ENCODE results near the gene PTPN20.
"Not testable (repeated sequence)": the region's sequence is repeated elsewhere in the genome, so short reads cannot be mapped to it uniquely, and the experiment has no call there.

Gene PTPN20

DNA sequence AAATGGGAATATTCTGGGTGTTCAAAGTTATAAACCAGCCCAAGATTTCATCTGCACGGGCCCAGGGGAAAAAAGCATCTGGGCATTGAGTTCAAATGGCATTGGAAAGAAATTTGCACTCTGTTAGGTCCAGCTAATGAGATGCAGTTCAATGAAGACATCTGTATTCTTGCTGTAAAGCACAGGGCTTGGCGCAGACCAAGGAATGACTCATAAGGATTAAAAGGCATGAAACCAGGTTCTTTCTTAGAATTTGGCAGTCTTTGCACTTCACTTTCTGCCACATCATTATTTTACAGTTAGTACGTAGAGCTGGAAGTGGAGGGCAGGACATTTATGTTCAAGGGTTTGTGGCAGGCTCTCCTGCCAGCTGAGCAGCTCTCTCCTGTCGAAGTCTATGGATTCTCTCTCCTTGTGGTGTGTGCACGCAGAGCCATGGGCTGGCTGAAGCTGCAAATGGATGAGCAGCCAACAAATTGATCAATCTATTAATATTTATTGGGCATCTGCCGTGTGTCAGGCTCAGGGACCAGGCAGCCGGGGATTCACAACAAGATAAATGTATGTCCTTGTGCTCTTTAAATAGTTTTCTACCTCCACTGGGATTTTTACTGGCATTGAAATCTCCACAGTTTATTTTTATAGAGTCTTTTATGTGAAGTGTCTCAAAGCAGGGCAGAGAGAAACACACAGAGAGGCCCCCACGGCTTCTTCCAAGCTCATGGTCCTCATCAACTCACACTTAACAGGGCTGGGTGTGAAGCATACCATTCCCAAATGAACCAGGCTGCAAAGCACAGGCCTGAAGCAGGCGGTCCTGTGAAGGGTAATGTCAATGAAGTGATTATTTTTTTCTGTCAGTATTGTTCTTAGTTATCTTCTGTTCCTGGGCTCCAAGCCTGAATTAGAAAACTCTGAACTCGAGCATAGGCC is 3.8 kb upstream of the PTPN20 start:
- not testable (repeated sequence) for H3K4me3 ChIP-seq (ENCODE audit: low read length); H3K9ac ChIP-seq (ENCODE audit: low read length); H3K27me3 ChIP-seq (ENCODE audit: control insufficient read depth, insufficient read depth, low read length); H3K9me3 ChIP-seq (ENCODE audit: control insufficient read depth, low read length); H3K4me1 ChIP-seq (ENCODE audit: control insufficient read depth, insufficient read depth, low read length); H3K36me3 ChIP-seq (ENCODE audit: control insufficient read depth, insufficient read depth, low read length)

- not testable (repeated sequence) for H3K9ac ChIP-seq (ENCODE audit: low read length); H3K27me3 ChIP-seq (ENCODE audit: control insufficient read depth, insufficient read depth, low read length); H3K36me3 ChIP-seq (ENCODE audit: control insufficient read depth, insufficient read depth, low read length); H3K9me3 ChIP-seq (ENCODE audit: control insufficient read depth, low read length); H3K4me1 ChIP-seq (ENCODE audit: control insufficient read depth, insufficient read depth, low read length); H3K4me3 ChIP-seq (ENCODE audit: low read length)
Measured at GRCh38 chr10:46922498-46922897, 11.3 kb downstream of the PTPN20 start.

DNA sequence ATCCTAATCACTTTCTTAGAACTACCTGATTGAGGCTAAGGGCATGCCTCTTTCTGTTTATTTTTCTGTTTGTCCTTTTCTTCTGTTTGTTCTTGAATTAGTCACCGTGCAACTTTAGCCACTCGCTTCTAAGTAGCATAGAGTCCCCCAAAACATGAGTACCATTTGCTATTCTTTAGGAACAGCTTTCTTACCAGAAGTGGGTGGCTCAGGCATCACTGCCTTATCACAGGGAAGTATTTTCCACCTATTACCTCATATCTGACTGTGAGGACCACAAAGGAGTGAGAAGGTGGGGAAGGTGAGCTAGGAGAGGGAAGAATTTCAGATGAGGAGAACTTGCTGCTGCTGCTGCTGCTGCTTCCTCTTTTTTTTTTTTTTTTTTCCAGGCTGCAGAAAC is 13.9 kb downstream of the PTPN20 start:
- not testable (repeated sequence) for H3K36me3 ChIP-seq (ENCODE audit: control insufficient read depth, insufficient read depth, low read length); H3K27me3 ChIP-seq (ENCODE audit: control insufficient read depth, insufficient read depth, low read length); H3K9ac ChIP-seq (ENCODE audit: low read length); H3K4me1 ChIP-seq (ENCODE audit: control insufficient read depth, insufficient read depth, low read length); H3K4me3 ChIP-seq (ENCODE audit: low read length); H3K9me3 ChIP-seq (ENCODE audit: control insufficient read depth, low read length)

DNA sequence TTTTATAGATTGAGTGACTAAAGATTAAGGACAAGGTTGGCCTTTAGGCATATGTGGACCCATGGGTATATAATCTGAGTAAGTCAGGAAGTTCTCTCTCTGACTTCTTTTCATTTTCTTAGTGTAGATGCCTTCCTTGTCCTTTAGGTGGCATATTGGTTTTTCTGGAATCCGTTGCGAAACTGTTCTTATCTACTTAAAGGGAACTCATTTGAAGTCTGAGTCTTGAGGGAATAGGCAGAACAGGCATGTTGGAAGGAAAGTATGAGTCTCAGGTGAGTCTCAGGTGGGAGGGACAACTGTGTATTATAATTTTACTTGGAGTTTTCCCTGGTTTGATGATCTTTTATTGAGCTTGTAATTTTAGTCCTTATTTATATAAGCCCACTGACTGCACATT is 14.6 kb downstream of the PTPN20 start:
- not testable (repeated sequence) for H3K27me3 ChIP-seq (ENCODE audit: control insufficient read depth, insufficient read depth, low read length); H3K36me3 ChIP-seq (ENCODE audit: control insufficient read depth, insufficient read depth, low read length); H3K4me1 ChIP-seq (ENCODE audit: control insufficient read depth, insufficient read depth, low read length); H3K9me3 ChIP-seq (ENCODE audit: control insufficient read depth, low read length); H3K4me3 ChIP-seq (ENCODE audit: low read length); H3K9ac ChIP-seq (ENCODE audit: low read length)

DNA sequence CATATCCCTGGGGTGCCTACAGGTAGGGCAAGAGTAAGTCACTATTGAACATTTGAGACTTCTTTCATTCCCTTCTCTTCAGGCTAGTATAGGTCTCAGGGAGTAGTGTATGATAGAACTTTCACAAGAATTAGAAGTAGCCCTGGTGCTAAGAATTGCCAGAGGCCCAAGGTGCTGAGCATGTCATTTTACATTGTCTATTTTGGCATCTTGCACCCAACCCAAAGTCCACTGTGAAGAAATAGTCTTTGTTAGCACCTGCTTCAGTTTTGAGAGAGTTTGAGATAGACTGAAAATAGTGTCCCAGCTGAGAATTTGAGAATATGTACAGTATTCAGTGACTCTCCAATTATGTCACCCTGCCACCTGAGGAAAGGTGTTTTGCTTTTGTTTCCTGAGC is 17.6 kb downstream of the PTPN20 start:
- H3K4me1 ChIP-seq (ENCODE audit: control insufficient read depth, insufficient read depth, low read length); H3K9ac ChIP-seq (ENCODE audit: low read length); H3K9me3 ChIP-seq (ENCODE audit: control insufficient read depth, low read length); H3K27me3 ChIP-seq (ENCODE audit: control insufficient read depth, insufficient read depth, low read length); H3K36me3 ChIP-seq (ENCODE audit: control insufficient read depth, insufficient read depth, low read length); H3K4me3 ChIP-seq (ENCODE audit: low read length): not testable (repeated sequence)

DNA sequence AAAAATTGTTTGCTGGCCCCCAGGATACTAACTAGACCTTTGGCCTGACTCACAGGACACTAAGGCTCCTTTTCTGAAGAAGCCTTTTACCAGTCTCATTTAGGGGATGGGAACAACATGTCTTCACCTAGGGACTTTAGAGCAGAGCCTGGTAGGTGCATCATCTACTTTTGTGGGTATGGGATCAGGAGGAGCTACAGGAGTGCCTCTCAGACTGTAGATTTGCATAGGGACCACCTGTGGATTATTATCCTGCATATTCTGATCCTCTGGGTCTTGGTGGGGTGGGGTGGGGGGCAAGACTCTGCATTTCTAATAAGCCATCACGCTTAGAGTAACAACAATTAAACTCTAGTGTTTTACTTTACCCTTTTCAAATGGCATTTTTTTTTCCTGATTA is 21.2 kb downstream of the PTPN20 start:
- not testable (repeated sequence) for H3K4me3 ChIP-seq (ENCODE audit: low read length); H3K36me3 ChIP-seq (ENCODE audit: control insufficient read depth, insufficient read depth, low read length); H3K4me1 ChIP-seq (ENCODE audit: control insufficient read depth, insufficient read depth, low read length); H3K27me3 ChIP-seq (ENCODE audit: control insufficient read depth, insufficient read depth, low read length); H3K9ac ChIP-seq (ENCODE audit: low read length); H3K9me3 ChIP-seq (ENCODE audit: control insufficient read depth, low read length)

DNA sequence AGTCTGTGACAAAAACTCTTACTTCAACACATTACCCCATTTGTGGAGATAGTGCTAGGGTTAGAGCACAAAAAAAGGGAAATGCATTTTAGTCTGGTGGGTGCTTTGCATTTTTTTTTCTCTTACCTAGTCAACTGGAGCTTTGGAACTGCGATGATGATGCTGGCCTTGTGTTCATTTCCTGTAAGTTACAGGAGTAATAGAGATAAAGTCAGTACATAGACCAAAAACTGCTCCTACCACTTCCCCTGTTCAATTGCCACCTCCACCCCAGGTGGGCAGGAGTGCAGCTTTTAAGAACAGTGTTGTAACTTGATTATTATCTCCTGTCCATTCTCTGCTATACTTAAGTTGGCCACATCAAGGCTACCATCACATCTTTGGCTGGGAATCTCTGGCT is 29.9 kb downstream of the PTPN20 start:
- not testable (repeated sequence) for H3K9me3 ChIP-seq (ENCODE audit: control insufficient read depth, low read length); H3K4me3 ChIP-seq (ENCODE audit: low read length); H3K9ac ChIP-seq (ENCODE audit: low read length); H3K27me3 ChIP-seq (ENCODE audit: control insufficient read depth, insufficient read depth, low read length); H3K4me1 ChIP-seq (ENCODE audit: control insufficient read depth, insufficient read depth, low read length); H3K36me3 ChIP-seq (ENCODE audit: control insufficient read depth, insufficient read depth, low read length)

GRCh38 chr10:46948687-46949518 is 37.7 kb downstream of the PTPN20 start:
- not testable (repeated sequence) for H3K9ac ChIP-seq (ENCODE audit: low read length); H3K9me3 ChIP-seq (ENCODE audit: control insufficient read depth, low read length); H3K27me3 ChIP-seq (ENCODE audit: control insufficient read depth, insufficient read depth, low read length); H3K36me3 ChIP-seq (ENCODE audit: control insufficient read depth, insufficient read depth, low read length); H3K4me1 ChIP-seq (ENCODE audit: control insufficient read depth, insufficient read depth, low read length); H3K4me3 ChIP-seq (ENCODE audit: low read length)

GRCh38 chr10:46952540-46952939 is 41.3 kb downstream of the PTPN20 start:
- H3K9me3 ChIP-seq (ENCODE audit: control insufficient read depth, low read length); H3K4me1 ChIP-seq (ENCODE audit: control insufficient read depth, insufficient read depth, low read length); H3K4me3 ChIP-seq (ENCODE audit: low read length); H3K27me3 ChIP-seq (ENCODE audit: control insufficient read depth, insufficient read depth, low read length); H3K36me3 ChIP-seq (ENCODE audit: control insufficient read depth, insufficient read depth, low read length); H3K9ac ChIP-seq (ENCODE audit: low read length): not testable (repeated sequence)

DNA sequence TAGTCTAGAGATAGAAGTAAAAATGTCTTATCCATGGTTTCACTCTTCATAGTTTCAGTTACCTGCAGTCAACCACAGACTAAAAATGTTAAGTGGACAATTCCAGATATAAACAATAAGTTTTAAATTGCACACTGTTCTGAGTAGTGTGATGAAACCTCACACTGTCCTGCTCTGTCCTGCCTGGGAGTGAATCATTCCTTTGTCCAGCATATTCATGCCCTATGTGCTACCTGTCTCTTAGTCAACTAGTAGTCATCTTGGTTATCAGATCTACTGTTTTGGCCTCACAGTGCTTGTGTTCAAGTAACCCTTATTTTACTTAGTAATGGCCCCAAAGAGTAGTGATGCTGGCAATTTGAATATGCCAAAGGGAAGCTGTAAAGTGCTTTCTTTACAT is 49.5 kb downstream of the PTPN20 start:
- H3K4me3 ChIP-seq (ENCODE audit: low read length): not testable (repeated sequence)

GRCh38 chr10:46963356-46963755 is 52.1 kb downstream of the PTPN20 start:
- H3K27me3 ChIP-seq (ENCODE audit: control insufficient read depth, insufficient read depth, low read length): not testable (repeated sequence)

More for the DNA sequence above, 49.5 kb downstream of the PTPN20 start:
- H3K4me1 ChIP-seq (ENCODE audit: control insufficient read depth, insufficient read depth, low read length); H3K36me3 ChIP-seq (ENCODE audit: control insufficient read depth, insufficient read depth, low read length); H3K9ac ChIP-seq (ENCODE audit: low read length); H3K27me3 ChIP-seq (ENCODE audit: control insufficient read depth, insufficient read depth, low read length); H3K9me3 ChIP-seq (ENCODE audit: control insufficient read depth, low read length): not testable (repeated sequence)

DNA sequence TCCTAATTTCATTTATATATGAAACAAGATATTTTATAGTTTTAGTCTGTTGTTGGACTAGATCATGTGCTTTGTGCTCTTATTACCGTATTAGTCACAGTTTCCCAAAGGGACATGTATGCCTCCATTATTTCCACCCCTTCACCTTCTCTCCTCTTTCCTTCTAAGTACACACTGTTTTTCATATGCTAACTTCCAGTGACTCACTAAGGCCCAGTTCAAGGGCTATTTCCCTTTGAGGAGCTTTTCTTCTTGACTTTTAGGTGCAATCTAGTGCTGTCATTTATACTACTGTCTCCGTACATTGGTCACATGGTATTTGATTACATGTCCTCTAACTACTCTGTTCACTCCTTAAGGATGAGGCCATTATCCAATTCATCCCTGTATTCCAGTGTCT is 55.8 kb downstream of the PTPN20 start:
- not testable (repeated sequence) for H3K27me3 ChIP-seq (ENCODE audit: control insufficient read depth, insufficient read depth, low read length); H3K4me3 ChIP-seq (ENCODE audit: low read length); H3K36me3 ChIP-seq (ENCODE audit: control insufficient read depth, insufficient read depth, low read length); H3K9me3 ChIP-seq (ENCODE audit: control insufficient read depth, low read length); H3K4me1 ChIP-seq (ENCODE audit: control insufficient read depth, insufficient read depth, low read length); H3K9ac ChIP-seq (ENCODE audit: low read length)

More at GRCh38 chr10:46963356-46963755, 52.1 kb downstream of the PTPN20 start:
- H3K9me3 ChIP-seq (ENCODE audit: control insufficient read depth, low read length); H3K4me1 ChIP-seq (ENCODE audit: control insufficient read depth, insufficient read depth, low read length); H3K4me3 ChIP-seq (ENCODE audit: low read length); H3K36me3 ChIP-seq (ENCODE audit: control insufficient read depth, insufficient read depth, low read length); H3K9ac ChIP-seq (ENCODE audit: low read length): not testable (repeated sequence)
